ENCODE results near the gene MYO10. TPM values are rescaled to one million over a fixed set of nuclear protein-coding genes. Genes with fewer than 3 reads are reported as not detected.

The MYO10 gene
- total RNA-seq, 1 experiment from 2014 or later, result 89.8 TPM

DNA sequence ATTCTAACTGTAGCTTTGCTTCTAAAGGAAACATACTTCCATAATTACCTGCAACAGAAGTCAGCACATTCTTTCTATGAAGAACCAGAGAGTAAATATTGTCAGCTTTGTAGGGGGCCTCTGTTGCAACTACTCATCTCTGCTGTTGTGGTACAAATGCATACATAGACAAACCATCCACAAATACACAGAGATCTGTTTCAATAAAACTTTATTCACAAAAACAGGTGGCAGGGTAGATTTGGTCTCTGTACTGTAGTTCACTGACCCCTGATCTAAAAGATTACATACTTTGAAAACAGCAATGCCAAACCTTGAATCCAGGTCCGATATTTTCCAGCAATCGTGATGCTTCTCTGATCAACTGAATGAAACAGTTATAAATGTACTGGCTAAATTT is 274.4 kb downstream of the MYO10 start (continued):
- TF ChIP-seq, protein P1, sequence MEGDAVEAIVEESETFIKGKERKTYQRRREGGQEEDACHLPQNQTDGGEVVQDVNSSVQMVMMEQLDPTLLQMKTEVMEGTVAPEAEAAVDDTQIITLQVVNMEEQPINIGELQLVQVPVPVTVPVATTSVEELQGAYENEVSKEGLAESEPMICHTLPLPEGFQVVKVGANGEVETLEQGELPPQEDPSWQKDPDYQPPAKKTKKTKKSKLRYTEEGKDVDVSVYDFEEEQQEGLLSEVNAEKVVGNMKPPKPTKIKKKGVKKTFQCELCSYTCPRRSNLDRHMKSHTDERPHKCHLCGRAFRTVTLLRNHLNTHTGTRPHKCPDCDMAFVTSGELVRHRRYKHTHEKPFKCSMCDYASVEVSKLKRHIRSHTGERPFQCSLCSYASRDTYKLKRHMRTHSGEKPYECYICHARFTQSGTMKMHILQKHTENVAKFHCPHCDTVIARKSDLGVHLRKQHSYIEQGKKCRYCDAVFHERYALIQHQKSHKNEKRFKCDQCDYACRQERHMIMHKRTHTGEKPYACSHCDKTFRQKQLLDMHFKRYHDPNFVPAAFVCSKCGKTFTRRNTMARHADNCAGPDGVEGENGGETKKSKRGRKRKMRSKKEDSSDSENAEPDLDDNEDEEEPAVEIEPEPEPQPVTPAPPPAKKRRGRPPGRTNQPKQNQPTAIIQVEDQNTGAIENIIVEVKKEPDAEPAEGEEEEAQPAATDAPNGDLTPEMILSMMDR (IDR thresholded peaks at IDR 0.05), result no peak
- TF ChIP-seq, protein P2, sequence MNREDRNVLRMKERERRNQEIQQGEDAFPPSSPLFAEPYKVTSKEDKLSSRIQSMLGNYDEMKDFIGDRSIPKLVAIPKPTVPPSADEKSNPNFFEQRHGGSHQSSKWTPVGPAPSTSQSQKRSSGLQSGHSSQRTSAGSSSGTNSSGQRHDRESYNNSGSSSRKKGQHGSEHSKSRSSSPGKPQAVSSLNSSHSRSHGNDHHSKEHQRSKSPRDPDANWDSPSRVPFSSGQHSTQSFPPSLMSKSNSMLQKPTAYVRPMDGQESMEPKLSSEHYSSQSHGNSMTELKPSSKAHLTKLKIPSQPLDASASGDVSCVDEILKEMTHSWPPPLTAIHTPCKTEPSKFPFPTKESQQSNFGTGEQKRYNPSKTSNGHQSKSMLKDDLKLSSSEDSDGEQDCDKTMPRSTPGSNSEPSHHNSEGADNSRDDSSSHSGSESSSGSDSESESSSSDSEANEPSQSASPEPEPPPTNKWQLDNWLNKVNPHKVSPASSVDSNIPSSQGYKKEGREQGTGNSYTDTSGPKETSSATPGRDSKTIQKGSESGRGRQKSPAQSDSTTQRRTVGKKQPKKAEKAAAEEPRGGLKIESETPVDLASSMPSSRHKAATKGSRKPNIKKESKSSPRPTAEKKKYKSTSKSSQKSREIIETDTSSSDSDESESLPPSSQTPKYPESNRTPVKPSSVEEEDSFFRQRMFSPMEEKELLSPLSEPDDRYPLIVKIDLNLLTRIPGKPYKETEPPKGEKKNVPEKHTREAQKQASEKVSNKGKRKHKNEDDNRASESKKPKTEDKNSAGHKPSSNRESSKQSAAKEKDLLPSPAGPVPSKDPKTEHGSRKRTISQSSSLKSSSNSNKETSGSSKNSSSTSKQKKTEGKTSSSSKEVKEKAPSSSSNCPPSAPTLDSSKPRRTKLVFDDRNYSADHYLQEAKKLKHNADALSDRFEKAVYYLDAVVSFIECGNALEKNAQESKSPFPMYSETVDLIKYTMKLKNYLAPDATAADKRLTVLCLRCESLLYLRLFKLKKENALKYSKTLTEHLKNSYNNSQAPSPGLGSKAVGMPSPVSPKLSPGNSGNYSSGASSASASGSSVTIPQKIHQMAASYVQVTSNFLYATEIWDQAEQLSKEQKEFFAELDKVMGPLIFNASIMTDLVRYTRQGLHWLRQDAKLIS (CRISPR knock-in tag; IDR thresholded peaks at IDR 0.05; ENCODE audit: borderline replicate concordance), result no peak
- TF ChIP-seq NFATC4 (CRISPR knock-in tag; IDR thresholded peaks at IDR 0.05), result no peak
- TF ChIP-seq, protein P3, sequence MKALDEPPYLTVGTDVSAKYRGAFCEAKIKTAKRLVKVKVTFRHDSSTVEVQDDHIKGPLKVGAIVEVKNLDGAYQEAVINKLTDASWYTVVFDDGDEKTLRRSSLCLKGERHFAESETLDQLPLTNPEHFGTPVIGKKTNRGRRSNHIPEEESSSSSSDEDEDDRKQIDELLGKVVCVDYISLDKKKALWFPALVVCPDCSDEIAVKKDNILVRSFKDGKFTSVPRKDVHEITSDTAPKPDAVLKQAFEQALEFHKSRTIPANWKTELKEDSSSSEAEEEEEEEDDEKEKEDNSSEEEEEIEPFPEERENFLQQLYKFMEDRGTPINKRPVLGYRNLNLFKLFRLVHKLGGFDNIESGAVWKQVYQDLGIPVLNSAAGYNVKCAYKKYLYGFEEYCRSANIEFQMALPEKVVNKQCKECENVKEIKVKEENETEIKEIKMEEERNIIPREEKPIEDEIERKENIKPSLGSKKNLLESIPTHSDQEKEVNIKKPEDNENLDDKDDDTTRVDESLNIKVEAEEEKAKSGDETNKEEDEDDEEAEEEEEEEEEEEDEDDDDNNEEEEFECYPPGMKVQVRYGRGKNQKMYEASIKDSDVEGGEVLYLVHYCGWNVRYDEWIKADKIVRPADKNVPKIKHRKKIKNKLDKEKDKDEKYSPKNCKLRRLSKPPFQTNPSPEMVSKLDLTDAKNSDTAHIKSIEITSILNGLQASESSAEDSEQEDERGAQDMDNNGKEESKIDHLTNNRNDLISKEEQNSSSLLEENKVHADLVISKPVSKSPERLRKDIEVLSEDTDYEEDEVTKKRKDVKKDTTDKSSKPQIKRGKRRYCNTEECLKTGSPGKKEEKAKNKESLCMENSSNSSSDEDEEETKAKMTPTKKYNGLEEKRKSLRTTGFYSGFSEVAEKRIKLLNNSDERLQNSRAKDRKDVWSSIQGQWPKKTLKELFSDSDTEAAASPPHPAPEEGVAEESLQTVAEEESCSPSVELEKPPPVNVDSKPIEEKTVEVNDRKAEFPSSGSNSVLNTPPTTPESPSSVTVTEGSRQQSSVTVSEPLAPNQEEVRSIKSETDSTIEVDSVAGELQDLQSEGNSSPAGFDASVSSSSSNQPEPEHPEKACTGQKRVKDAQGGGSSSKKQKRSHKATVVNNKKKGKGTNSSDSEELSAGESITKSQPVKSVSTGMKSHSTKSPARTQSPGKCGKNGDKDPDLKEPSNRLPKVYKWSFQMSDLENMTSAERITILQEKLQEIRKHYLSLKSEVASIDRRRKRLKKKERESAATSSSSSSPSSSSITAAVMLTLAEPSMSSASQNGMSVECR (CRISPR knock-in tag; IDR thresholded peaks at IDR 0.05; ENCODE audit: borderline replicate concordance), result no peak
- TF ChIP-seq, protein P4, sequence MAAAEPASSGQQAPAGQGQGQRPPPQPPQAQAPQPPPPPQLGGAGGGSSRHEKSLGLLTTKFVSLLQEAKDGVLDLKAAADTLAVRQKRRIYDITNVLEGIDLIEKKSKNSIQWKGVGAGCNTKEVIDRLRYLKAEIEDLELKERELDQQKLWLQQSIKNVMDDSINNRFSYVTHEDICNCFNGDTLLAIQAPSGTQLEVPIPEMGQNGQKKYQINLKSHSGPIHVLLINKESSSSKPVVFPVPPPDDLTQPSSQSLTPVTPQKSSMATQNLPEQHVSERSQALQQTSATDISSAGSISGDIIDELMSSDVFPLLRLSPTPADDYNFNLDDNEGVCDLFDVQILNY (CRISPR knock-in tag; IDR thresholded peaks at IDR 0.05), result no peak
- TF ChIP-seq, protein P5, sequence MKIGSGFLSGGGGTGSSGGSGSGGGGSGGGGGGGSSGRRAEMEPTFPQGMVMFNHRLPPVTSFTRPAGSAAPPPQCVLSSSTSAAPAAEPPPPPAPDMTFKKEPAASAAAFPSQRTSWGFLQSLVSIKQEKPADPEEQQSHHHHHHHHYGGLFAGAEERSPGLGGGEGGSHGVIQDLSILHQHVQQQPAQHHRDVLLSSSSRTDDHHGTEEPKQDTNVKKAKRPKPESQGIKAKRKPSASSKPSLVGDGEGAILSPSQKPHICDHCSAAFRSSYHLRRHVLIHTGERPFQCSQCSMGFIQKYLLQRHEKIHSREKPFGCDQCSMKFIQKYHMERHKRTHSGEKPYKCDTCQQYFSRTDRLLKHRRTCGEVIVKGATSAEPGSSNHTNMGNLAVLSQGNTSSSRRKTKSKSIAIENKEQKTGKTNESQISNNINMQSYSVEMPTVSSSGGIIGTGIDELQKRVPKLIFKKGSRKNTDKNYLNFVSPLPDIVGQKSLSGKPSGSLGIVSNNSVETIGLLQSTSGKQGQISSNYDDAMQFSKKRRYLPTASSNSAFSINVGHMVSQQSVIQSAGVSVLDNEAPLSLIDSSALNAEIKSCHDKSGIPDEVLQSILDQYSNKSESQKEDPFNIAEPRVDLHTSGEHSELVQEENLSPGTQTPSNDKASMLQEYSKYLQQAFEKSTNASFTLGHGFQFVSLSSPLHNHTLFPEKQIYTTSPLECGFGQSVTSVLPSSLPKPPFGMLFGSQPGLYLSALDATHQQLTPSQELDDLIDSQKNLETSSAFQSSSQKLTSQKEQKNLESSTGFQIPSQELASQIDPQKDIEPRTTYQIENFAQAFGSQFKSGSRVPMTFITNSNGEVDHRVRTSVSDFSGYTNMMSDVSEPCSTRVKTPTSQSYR (CRISPR knock-in tag; IDR thresholded peaks at IDR 0.05), result no peak
- no peak for TF ChIP-seq NFYB (CRISPR knock-in tag; conservative IDR thresholded peaks at IDR 0.05; ENCODE audit: low read depth)
- no peak for TF ChIP-seq FOXK1 (CRISPR knock-in tag; IDR thresholded peaks at IDR 0.05)
- no peak for TF ChIP-seq SP1 (CRISPR knock-in tag; conservative IDR thresholded peaks at IDR 0.05)
- TF ChIP-seq, protein P6, sequence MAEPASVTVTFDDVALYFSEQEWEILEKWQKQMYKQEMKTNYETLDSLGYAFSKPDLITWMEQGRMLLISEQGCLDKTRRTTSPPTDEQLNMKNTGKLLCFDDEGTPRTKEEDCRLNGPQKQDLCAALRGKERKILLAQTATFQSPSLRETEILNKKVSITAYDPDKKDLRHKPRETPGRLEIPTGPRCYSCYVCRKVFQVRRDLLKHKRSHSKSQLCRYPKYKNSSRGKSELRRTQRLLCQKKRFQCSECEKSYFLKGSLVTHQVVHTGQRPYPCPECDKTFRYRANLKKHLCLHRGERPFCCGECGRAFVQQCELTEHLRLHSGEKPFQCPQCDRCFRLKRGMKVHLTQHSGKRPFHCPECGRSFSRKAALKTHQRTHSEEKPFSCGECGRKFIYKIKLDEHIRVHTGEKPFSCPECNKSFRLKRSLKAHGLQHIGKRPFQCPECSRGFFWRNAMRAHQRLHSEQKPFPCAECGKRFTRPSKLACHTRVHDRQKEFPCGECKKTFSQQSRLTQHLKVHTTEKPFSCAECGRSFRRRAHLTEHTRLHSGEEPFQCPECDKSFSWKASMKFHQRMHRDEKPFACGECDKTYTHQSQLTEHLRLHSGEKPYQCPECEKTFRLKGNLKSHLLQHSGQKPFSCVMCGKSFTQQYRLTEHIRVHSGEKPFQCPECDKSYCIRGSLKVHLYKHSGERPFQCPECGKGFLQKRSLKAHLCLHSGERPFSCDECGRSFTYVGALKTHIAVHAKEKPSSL (CRISPR knock-in tag; conservative IDR thresholded peaks at IDR 0.05), result no peak
- TF ChIP-seq ZNF423 (CRISPR knock-in tag; IDR thresholded peaks at IDR 0.05), result no peak
- TF ChIP-seq RORB (CRISPR knock-in tag; IDR thresholded peaks at IDR 0.05), result no peak
- TF ChIP-seq FOXJ3 (CRISPR knock-in tag; IDR thresholded peaks at IDR 0.05; ENCODE audit: borderline replicate concordance), result no peak
